Upper lobe of right lung (tissue), 1 donor: ENCODE results near the gene PRKN. TPM values are rescaled to one million over a fixed set of nuclear protein-coding genes. Genes with fewer than 3 reads are reported as not detected.

Experiments
- ATAC-seq: fragments of 200-7000 bp; cut with Tn5 transposase; one replicate; pipeline ENCODE4 v1.9.1; 2020; ENCODE audit warnings: mild to moderate bottlenecking, moderate library complexity
- DNase-seq: peaks from one replicate; pipeline ENCODE4 v3.0.0-alpha.2; 2020
- H3K27ac ChIP-seq: fragments of 200-600 bp; one replicate; pipeline ENCODE4 v1.8.0; 2022
- H3K27me3 ChIP-seq: fragments of 200-600 bp; one replicate; pipeline ENCODE4 v1.8.0; 2022; ENCODE audit warnings: mild to moderate bottlenecking
- H3K36me3 ChIP-seq: fragments of 200-600 bp; one replicate; pipeline ENCODE4 v1.8.0; 2022
- H3K4me1 ChIP-seq: fragments of 200-600 bp; one replicate; pipeline ENCODE4 v1.8.0; 2022
- H3K4me3 ChIP-seq: fragments of 200-600 bp; one replicate; pipeline ENCODE4 v1.8.0; 2022; ENCODE audit warnings: mild to moderate bottlenecking
- H3K9me3 ChIP-seq: fragments of 200-600 bp; one replicate; pipeline ENCODE4 v1.8.0; 2022
- CTCF ChIP-seq: fragments of 200-600 bp; IDR thresholded peaks from one replicate; pipeline ENCODE4 v1.8.0; 2022; ENCODE audit warnings: antibody characterized with exemption
- intact Hi-C: fragments of 100-400 bp; cut with DNase I; formaldehyde crosslinking; loops from one replicate; pipeline ENCODE4 v1.11.0; 2022
- total RNA-seq: library from RNA; stranded (reverse); fragmentation: NEBNext Ultra II Directional; extraction: Animal tissue kit (Norgen Biotek cat#: 25700); gene quantifications from one replicate; pipeline ENCODE4 v1.2.1, GENCODE V29; 2021
- donor health status: DM: no; HTN: yes; CAD: no; lungs with severe emphysema.

Gene PRKN
- total RNA-seq, 1 donor from 2014 or later, result 2.7 TPM

DNA sequence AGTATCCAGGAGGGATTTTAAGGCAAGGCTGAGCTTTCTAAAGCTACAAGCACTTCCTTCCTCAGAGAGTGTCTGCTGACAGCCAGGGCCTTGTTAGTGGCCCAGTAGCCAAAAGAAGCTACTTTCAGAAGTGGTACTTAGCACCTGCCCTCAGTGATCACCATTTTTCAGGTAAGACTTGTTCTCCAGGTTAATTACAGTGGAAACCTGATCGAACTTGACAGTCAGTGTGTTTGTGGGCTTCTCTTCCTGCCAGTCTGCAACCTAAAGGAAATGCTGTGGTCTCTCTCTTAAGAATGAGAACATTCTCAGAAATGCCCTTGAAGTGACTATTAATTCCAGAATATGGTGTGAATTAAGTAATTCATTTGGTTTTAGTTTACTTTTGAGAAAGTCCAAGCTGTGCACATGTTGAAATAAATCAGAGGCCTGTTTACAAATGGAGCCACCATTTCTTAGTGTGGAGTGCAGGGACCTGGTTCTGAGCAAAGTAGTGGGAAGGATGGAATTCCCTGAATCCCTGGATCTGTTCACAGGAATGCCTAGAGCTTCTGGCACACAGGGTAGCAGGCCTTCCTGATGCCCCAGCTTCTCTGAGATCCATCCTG, 1268.5 kb downstream of the PRKN start:
- no peak for TF ChIP-seq CTCF
- Histone ChIP-seq H3K4me1 (no peaks in the 10 kb centered on the region), H3K27ac (no peak overlapping the region), H3K36me3 (no peaks in the 10 kb centered on the region), H3K27me3 (no peaks in the 10 kb centered on the region), H3K9me3 (no peaks in the 10 kb centered on the region), H3K4me3 (no peak overlapping the region)
- intact Hi-C loops, result no loop called here
- no peak for DNase-seq
- ATAC-seq, result no peak

- H3K4me1 ChIP-seq, result no peaks in the 10 kb centered on the region
- H3K36me3 ChIP-seq, result no peaks in the 10 kb centered on the region
- DNase-seq (no peak), ATAC-seq (no peak)
- TF ChIP-seq CTCF, result no peak
- intact Hi-C loops, result no loop called here
- H3K4me3 ChIP-seq, result no peak overlapping the region
- no peaks in the 10 kb centered on the region for H3K27me3 ChIP-seq
- no peaks in the 10 kb centered on the region for H3K9me3 ChIP-seq
- H3K27ac ChIP-seq, result no peak overlapping the region
Observed at GRCh38 chr6:161458201-161458951, 1269.2 kb downstream of the PRKN start.

GRCh38 chr6:161455848-161456247, 1271.7 kb downstream of the PRKN start:
- no peaks in the 10 kb centered on the region for H3K9me3 ChIP-seq
- no peaks in the 10 kb centered on the region for H3K27me3 ChIP-seq
- no peak overlapping the region for H3K27ac ChIP-seq
- TF ChIP-seq CTCF, result no peak
- H3K4me1 ChIP-seq, result no peaks in the 10 kb centered on the region
- H3K4me3 ChIP-seq, result no peak overlapping the region
- DNase-seq, result no peak
- intact Hi-C loops, result no loop called here
- H3K36me3 ChIP-seq, result no peaks in the 10 kb centered on the region
- ATAC-seq, result no peak

DNA sequence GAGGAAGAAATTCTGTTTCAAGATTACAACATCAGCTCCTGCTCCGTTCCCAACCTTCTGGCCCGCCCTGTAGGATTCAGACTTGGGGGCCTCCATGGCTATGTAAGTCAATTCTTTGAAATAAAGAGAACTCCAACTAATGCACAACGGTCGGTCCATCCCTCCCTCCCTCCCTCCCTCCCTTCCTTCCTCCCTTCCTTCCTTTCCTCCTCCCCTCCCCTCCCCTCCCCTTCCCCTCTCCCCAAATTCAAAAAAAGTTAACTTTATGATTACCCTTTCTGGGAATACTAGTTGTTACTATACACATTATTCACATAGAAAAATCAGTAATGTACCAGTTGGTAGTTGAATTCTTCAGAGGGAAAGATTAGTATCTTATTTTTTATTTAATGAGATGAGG, 1274.0 kb downstream of the PRKN start:
- TF ChIP-seq CTCF, result no peak
- intact Hi-C loops, result no loop called here
- no peak for ATAC-seq
- Histone ChIP-seq H3K4me3 (no peak overlapping the region), H3K4me1 (no peaks in the 10 kb centered on the region), H3K36me3 (no peaks in the 10 kb centered on the region), H3K27me3 (no peaks in the 10 kb centered on the region), H3K9me3 (no peaks in the 10 kb centered on the region), H3K27ac (no peak overlapping the region)
- no peak for DNase-seq

GRCh38 chr6:161452241-161452640, 1275.3 kb downstream of the PRKN start:
- no peaks in the 10 kb centered on the region for H3K36me3 ChIP-seq
- no peaks in the 10 kb centered on the region for H3K4me1 ChIP-seq
- H3K9me3 ChIP-seq, result no peaks in the 10 kb centered on the region
- H3K4me3 ChIP-seq, result no peak overlapping the region
- no peak for DNase-seq
- TF ChIP-seq CTCF, result no peak
- intact Hi-C loops, result no loop called here
- ATAC-seq, result no peak
- no peak overlapping the region for H3K27ac ChIP-seq
- H3K27me3 ChIP-seq, result no peaks in the 10 kb centered on the region
